NCI-H526 (cell line): Measurements from ENCODE around the gene CSF2RB.

Experiments
- DNase-seq, 2 experiments: peaks; one replicate each; lab custom pipeline; 2025; lab: John Stamatoyannopoulos, UW

Gene CSF2RB

DNA sequence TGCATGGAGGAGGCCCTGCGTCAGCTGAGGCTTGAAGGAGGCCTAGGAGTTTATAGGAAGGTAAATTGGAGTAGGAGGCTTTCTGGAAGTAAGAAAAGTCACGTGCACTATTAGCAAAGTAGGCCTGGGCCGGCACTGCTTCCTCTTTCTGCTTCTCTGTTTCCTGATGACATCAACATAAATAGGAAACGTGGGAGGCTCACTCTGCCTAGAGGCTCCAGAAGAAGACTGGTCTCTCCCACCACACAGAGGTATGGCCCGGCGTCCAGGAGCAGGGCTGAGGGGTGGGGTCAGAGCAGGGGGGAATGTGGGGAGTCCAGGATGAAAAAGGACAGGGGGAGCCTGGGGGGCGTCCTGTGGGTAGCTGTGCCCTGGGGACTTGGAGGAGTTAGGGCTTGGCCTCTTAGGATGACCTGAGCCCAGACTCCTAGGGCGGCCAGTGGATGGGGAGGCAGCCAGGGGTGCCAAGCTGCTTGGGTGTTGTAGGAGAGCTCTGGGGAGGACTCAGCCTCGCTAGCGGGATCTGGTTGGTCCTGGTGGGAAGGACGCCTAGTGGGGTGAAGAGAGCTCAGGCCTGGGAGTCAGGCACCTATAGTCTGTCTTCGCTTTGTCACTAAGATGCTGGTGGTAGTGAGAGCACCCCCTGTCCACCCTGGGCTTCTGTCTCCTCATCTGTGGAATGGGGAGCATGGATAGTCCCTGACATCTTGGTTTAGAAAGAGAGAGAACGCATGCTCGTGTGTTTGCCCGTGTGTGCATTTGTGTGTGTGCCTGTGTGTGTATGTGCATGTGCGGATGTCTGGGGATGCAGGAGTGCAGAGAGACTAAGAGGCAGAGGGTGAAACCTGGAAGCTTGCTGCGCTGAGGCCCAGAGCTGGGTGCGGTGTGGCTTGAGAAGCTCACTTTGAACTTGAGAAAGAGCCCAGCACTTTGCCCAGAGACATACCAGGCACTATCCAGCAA, at the start of gene CSF2RB:
Gene CSF2RB, plus strand, starts transcription at position 202 of the 963 bp plus-strand sequence. CDS start 8,580 bp downstream, outside the sequence.
- DNase-seq, result no peak

DNA sequence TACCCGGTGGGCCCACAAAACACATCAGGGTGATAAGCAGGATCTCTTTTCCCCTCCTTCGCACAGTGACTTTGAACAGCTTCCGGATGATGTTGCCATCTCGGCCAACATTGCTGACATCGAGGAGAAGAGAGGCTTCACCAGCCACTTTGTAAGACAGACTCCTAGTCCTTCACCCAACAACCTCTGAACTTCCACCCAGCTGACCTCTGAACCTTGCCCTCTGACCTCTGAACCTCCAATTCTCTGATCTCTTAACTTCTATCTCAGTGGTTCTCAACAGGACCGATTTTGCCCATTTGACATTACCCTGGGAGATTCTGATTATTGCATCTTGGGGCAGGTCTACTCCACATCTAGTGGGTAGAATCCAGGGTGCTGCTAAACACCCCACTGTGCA, 49.4 kb upstream of the CSF2RB start:
- DNase-seq, result no peak

DNA sequence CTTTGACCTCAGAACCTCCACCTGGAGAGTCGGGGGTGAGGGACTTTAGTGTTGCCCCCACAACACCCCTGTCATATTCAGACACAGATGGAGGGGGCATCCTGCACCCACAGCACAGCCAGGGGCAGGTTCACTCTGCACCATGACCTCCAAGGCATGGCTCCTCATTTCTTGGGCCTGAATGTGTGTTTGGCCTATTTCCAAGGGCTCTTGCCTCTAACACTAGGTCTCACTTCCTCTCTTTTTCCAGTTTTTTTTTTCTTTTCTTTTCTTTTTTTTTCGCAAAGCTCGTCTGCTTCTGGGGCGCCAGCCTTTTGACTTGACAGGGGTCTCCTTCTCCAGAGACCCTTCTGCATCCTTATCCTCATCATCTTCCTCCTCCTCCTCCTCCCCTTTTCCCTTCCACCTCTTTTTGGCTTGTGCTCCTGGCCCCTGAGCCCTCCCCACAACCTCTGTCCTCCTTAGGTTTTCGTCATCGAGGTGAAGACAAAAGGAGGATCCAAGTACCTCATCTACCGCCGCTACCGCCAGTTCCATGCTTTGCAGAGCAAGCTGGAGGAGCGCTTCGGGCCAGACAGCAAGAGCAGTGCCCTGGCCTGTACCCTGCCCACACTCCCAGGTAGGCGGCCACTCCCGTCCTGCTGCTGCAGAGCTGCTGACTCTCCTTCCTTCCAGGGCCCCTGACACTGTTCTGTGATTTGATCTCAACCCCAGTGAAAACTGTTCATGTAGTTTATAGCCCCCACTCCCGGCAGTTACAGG, 48.8 kb upstream of the CSF2RB start:
- no peak for DNase-seq

DNA sequence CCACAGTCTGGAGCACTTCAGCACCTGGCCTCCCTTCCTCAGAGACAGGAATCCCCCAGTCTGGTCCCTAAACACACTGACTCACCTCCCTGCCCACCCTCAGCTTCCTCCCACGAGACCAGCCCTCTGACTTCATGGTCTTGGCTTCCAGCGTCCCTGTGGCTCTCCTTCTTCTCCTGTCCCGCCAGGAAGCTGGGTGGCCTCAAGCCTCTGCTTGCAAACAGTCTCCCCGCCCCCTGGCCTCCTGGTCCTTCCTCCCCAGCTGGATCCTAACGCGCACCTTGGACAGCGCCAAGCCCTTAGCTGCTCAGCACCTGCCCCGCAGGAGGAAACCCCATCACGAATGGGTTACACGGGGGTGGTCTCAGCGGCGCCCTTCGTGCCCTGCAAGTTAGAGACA, 48.1 kb upstream of the CSF2RB start:
- DNase-seq, result no peak

DNA sequence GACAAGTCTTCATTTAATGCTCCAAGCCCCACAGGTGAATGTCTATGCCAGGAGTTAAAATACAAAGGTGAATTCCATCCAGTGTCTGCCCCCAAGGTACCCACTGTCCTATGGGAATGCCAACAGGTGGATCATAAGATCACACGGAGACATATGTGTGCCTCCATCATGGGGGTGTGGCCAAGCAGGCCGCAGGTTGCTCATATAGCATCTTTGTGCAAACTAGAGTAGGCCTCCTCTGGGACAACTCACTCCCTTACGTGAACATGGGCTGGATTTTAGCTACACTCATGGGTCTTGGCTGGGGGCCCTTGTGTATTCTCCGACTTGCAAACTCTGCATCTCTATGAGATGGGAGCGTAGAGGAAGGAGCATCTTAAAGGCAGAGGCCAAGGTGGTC, 45.7 kb upstream of the CSF2RB start:
- DNase-seq, result no peak

DNA sequence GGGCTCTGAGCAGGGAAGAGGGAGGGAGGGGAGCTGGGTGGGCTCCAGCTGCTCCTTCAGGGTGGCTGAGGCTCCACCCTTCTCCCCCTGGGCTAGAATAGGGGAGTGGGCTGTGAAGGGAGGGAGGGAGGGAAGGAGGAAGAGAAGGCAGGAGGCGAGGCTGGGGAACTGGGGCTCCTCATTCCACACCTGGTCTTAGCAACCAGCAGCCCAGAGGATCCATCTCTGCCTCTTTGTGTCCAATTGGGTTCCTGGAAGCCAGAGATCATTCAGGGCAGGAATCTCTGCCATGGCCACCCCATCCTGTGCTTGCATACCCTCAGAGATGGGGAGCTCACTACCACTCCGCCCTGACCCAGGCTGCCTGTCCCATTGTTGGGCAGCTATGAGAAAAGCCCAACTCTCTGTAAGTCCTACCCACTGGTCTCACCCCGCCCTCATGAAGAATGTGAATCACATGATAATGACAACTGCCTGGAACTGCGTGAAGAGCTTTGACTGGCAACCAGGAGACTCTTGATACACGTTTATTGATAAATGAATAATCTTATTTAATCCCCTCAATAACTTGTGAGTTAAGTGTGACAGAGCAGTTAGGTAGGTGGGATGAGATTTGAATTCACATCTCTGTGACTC, 44.8 kb upstream of the CSF2RB start:
- no peak for DNase-seq

DNA sequence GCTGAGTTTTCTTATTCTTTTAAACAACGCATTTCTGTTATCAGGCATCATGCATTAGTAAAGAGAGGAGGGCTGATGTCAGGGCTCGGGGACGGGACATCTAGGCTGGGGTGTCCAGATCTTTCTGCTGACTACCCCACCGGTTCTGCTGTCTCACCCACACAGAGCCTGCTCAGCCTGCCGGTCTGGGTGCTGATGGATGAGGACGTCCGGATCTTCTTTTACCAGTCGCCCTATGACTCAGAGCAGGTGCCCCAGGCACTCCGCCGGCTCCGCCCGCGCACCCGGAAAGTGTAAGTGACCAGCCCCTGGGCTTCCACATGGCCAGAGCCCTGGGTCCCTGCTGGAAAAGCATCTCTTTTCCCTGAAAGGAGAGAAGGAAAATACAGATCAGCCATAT, 43.2 kb upstream of the CSF2RB start:
- no peak for DNase-seq

DNA sequence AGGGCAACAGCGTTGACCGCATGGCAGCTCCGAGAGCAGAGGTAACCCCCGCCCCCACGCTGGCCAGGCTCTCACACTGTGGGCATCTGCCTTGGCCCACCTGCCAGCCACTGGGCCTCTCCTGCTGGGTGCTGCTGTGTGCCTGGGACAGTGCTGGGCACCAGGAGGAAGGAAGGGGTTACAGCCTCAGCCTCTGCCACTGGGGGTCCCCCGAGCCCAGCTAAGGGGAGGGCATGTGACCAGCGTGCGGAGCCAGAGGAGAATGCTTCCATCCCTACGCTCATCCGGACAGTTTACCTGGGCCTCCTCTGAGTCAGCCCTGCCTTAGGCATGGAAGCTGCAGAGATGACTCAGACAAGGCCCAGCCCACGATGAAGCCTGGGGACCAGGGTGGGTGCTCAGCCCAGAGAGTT, 41.8 kb upstream of the CSF2RB start:
- no peak for DNase-seq

DNA sequence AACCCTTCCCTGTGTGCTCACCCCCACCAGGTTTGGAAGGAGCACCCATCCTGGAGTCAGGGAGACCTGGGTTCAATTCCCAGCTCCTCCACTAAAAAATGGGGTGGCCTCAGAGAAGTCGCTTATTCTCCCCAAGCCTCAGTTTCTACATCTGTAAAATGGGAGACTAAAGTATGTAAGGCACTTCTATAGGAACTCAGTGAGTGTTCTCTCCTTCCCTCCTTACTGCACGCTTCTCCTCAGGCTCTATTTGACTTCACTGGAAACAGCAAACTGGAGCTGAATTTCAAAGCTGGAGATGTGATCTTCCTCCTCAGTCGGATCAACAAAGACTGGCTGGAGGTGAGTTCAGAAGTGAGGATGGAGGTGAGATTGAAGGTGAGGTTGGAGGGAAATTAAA, 41.3 kb upstream of the CSF2RB start:
- no peak for DNase-seq

DNA sequence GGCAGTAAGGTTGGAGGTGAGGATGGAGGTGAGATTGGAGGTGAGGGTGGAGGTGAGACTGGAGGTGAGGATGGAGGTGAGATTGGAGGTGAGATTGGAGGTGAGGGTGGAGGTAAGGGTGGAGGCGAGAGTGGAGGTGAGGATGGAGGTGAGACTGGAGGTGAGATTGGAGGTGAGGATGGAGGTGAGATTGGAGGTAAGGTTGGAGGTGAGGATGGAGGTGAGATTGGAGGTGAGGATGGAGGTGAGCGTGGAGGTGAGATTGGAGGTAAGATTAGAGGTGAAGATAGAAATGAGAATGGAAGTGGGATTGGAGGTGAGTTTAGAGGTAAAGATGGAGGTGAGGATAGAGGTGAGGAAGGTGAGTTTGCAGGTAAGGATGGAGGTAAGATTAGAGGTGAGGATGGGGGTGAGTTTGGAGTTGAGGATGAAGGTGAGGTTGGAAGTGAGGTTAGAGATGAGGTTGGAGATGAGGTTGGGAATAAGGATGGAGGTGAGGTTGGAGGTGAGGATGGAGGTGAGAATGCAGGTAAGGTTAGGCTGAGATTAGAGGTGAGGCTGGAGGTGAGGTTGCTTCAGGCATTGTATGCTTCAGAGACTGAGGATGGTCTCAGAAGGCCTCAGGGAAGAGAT, 40.4 kb upstream of the CSF2RB start:
- DNase-seq, result no peak

DNA sequence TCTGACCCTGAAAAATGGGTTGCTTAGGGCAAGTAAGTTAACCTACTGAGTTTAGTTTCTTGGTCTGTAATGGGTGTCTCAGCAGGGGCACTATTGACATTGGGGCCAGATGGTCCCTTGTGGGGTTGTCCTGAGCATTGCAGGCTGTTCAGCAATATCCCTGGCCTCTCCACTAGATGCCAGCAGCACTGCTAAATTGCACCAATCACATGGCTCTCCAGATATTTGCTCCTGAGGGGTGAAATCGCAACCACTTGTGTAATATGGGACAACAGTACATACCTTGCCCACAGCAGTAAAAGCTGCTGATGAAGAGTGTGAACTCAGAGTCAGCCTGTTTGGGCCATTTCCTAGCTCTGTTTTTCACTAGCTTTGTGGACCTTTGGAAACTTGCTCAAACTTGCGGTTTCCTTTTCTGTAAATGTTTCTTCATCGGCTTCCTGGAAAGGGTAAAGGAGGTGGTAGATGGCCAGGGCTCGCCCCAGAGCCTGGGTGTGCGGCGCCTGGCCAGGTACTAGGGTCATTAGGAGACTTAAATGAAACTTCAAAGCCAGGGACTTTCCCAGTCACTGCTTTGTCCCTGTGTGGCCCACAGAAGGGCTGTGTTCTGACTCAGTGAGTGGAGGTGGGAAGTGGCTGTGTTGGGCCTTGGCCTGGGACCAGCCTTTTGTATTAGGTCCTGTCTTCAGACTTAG, 39.7 kb upstream of the CSF2RB start:
- DNase-seq, result peak; percentile 26 to 45

DNA sequence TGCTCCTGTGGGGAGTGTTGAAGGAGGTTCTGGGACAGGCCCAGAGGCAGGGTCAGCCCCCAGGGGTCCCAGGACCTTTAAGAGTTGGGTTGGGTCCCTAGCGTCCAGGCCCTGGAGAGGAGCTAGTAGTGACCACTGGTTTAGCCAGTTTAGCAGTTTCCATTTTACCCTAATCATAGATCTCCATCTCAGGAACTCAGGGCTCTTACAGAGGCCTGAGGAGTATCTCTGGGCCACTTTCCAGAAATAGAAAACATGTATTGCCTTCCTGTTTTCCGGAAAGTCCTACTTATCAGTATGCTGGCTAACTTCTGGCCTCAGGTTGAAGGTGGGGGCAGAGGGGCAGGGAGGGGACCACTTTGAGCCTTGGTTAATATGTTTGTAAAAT, 39.1 kb upstream of the CSF2RB start:
- no peak for DNase-seq

DNA sequence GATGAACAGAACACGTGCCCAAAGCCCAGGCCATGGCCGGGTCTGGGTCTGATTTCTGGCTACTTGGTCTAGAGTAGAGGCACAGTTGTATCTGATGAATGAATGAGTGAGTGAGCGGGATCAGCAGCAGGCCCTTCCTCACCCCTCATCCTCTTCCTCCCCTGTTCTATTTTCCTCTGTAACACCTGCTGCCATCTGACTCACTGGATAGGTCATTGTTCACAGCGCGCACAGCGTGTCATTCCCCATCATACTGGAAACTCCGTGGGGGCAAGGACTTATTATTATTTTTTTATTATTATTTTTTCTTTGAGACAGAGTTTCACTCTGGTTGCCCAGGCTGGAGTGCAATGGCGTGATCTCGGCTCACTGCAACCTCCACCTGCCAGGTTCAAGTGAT, 38.7 kb upstream of the CSF2RB start:
- no peak for DNase-seq

DNA sequence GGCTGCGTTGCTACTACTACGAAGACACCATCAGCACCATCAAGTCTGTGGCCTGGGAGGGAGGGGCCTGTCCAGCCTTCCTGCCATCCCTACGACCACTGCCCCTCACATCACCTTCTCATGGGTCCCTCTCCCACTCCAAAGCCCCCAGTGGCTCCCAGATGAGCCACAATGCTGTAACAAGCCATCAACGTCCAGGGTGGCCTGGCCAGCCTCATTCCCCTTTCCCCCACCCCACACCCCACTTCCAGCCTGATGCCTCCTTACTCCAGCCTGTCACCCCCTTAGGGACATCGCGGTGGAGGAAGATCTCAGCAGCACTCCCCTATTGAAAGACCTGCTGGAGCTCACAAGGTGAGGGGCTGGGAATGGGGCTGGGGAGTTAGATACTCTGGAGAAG, 37.7 kb upstream of the CSF2RB start:
- DNase-seq, result no peak

DNA sequence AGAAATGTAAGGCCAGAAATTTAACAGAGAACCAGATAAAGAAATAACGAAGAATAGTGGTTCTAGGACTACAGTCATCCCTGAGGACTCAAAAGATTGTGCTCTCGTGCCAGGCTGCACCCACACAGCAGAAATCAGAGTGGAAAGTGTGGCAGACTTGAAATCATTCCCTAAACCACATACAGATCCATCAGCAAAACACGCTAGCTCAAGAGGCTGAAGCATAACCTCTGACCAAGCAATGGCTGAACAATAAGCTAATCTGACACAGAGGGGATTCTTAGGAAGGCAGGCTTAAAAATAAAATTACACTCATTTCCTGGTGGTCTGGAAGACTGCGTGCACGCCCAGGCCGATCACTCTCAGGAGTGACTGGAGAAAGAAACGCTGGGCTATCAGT, 33.7 kb upstream of the CSF2RB start:
- no peak for DNase-seq

DNA sequence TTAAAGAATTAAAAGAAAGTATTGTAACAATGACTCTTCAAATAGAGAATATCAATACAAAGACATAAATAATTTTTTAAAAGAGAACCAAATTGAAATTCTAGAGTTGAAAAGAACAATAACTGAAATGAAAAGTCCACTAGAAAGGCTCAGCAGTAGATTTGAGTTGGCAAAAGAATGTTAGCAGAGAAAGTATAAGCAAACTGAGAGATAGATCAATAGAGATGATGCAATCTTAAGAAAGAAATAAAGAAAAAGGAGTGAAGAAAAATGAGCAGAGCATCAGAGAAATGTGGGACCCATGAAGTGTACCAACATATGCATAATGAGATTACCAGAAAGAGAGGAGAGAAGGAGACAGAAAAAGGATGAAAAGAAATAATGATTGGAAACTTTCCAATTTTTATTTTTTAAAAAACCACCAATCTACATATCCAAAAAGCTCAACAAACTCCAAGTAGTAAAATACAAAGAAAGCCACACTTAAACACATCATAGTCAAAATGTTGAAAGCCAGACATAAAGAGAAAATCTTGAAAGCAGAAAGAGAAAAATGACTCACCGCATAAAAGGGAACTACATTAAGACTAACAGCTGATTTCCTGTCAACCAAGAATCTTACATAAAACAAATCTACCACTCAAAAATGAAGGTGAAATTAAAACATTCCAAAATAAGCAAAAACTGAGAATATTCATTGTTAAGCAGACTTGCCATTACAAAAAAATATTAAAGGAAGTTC, 31.8 kb upstream of the CSF2RB start:
- DNase-seq, result no peak

DNA sequence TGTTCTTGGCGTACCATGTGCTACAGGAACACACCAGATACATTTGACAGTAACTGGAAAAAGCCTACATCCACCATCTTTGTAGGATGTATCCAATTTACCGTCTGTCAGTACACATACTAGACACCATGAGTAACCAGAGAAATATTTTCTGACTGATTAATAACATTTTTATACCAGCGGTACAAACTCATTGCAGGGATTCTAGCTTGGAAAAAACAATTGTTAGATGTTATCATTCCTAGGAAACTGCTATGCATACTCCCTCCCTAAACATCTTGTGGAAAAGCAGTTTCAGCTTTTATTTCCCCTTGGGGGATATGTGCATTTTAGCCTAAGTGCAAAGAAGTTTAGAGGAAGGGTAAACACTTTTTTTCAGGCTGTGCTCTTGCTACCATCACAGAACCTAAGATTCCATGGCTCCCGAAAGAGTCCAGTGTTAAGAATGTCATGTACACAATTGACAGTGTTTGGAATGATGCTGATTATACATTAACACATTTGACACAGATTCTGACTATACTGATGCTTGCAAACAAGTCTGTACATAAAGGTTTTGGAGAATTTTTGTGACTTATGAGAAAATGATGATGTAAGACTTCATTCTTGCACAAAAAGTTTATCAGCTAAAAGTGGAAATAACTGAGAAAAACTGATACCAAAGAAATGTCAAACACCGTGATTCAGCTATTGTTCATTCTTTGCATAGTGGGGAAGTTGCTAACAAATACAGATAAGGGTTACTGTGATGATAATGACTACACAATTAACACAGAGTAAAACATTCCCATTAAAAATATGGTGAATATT, 28.9 kb upstream of the CSF2RB start:
- no peak for DNase-seq

DNA sequence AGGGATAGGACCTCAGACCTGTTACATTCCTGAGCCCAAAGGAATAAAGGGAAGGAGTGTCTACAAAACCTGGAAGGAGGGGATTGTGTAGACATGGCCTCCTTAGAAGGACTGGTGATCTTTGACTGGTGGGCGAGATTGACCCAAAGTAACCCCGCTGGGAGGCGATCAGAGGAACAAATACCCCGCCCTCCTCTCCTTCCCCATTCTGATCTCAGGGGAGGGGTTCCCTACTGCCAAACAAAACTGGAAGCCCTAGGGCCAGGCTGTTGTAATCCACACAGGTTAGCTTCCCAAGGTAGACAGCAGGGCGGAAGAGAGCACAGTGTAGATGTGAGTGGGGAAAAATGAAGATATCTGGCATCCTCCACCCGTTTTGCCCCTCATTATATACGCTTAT, 28.0 kb upstream of the CSF2RB start:
- no peak for DNase-seq

DNA sequence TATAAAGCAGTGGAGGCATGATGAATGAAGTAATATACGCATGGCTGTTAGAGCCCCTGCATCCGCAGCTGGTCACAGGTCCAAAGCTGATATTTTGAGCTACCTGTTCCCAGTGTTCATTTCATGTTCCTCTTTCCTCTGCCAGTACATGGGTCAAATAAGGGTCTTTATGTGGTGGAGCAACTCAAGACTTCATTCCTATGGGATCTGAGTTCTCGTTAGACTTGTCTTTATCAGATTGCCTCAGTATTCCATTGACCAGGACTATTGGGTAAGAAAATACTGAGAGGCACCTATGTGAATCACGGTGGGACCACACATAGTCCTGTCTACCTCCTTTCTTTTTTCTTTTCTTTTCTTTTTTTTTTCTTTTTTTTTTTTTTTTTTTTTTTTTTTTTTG, 27.4 kb upstream of the CSF2RB start:
- DNase-seq, result no peak

DNA sequence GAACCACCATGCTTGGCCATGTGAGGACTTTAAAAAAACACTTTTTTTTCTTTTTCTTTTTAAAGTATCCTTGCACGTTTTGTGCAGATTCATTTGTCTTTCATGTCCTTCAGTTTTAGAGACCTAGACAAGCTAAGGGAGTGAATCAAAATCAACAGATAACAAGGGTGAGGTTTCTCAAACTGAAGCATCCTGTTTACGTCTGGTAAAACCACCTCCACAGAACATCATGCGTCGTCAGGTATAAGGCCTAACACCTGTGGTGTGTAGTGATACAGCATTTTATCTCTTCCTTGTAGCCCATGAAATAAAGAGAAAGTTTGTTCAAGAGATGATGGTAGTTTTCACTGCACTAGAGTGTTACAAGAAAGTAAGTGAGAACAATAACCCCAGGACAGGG, 26.3 kb upstream of the CSF2RB start:
- DNase-seq, result no peak
